GM21717 (cell line): Measurements from ENCODE around the gene FAM181A.

Source experiments
- ATAC-seq: cut with Tn5 transposase; IDR thresholded peaks from one replicate; pipeline ENCODE4 v1.9.1; 2021; ENCODE audit warnings: mild to moderate bottlenecking, moderate library complexity; ENCODE audit not compliant: unreplicated experiment

FAM181A gene

DNA sequence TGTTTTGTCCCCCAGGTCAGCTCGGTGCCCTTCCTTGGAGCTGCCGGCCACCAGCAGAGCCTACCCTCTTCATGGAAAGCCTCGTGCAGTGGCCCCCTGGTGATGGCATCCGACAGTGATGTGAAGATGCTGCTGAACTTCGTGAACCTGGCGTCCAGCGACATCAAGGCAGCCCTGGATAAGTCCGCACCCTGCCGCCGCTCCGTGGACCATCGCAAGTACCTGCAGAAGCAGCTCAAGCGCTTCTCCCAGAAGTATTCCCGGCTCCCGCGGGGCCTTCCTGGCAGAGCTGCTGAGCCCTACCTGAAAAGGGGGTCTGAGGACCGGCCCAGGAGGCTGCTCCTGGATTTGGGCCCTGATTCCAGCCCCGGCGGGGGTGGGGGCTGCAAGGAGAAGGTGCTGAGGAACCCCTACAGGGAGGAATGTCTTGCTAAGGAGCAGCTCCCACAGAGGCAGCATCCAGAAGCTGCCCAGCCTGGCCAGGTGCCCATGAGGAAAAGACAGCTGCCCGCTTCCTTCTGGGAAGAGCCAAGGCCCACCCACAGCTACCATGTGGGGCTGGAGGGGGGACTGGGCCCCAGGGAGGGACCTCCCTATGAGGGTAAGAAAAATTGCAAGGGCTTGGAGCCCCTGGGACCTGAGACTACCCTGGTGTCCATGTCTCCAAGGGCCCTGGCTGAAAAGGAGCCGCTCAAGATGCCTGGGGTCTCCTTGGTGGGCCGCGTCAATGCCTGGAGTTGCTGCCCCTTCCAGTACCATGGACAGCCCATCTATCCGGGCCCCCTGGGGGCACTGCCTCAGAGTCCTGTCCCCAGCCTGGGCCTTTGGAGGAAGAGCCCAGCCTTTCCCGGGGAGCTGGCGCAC lies 1.3 kb downstream of the FAM181A start:
- ATAC-seq: no peak

DNA sequence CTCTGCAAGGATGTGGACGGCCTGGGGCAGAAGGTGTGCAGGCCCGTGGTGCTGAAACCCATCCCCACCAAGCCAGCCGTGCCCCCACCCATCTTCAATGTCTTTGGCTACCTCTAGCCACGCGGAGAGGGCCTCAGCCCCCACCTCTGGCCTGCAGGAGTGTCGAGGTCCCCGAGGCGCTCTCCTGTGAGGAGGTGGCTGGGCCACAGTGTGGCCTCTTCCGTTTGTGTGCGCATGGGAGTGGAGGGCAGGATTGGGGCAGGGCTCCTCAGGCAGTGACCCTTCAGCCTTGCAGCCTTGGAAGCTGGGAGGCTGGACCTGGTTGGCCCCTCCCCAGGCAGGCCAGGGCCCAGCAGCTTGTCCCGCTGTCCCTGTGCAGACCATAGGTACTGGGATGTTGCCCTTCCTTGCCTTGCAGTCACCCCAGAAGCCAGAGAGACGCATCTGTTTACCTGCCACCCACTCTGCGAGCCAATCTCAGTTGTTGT lies 1.9 kb downstream of the FAM181A start:
- no peak for ATAC-seq

DNA sequence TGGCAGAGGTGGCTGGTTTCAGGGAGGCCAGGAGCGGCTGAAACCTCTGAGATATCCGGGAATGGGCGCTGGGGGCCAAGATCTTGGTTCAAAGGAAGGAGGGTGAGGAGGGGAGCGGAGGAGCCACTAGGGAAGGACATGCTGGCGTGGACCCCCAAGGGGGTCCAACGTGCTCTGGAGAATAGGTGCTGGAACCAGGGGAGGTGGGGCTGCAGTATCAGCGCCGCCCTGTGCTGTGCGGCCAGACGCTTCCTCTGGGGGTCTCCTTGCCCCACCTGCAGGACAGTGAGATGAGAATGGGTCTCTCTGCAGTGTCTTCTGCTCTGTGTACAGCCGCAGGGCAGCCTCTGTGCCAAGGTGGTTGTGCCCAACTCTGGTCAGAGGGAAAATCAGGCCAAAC lies 2.5 kb downstream of the FAM181A start:
- no peak for ATAC-seq

DNA sequence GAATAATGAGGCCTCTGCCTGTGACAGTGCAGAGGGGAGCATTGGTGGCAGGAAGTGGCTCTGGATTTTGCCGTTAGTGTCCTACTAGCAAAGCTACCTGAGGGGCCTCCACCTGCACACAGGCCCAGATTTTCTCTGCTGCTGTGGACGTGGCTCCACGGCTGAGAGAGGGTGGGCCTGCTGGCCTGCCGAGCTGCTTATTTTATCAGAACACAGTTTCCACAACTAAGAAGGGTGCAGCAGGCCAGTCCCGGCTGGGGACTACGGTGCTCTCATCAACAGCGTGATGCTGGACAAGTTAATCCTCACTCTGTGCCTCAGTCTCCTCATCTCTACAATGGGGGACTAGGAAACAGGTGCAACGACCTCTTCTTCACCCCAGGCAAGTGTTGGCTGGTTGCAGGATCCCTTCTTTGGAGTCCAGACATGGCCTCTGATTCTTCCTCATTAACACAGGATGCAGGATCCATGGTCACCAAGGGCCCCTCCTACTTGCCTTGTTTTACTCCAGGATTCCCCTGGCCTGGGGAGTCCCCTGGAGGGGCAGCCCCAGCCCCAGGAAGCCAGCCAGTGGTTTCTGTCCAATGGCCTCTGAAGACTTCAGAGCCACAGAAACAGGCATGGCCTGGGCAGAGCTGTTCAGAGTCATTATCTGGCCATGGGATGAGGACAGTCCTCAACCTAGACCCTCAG lies 3.3 kb downstream of the FAM181A start:
- no peak for ATAC-seq

DNA sequence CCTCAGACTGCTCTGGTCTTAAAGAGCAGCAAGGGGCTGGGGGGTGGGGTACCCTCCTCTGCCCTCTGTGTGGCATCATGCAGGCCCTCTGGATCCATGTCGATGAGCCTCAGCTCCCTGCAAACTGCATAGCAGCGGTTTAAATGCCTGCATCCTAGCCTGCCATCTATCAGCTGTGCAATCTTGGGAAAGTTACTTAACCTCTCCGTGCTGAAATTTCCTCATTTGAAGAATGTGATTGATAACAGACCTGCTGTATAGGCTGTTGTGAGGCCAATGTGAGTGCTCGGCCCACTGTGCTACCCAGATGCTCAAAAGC lies 3.8 kb downstream of the FAM181A start:
- no peak for ATAC-seq

DNA sequence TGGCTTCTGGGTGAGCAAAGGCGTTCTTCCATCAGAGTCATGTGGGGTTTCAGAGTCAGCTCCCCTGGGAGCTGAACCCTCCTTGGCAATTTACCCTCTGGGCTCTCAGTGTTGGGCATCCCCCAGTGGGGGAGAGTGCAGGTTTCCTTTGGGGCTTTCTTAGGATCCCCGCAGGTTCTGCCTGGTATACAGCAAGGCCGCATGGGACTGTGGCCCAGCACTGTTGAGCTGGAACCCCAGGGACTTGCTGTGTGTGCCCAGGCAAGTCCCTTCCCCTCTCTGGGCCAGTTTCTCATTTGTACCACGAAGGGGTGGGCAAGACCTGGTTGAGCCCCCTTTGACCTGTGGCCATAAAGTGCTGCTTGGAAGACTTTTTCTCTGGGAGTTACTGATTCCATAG lies 5.5 kb downstream of the FAM181A start:
- no peak for ATAC-seq

DNA sequence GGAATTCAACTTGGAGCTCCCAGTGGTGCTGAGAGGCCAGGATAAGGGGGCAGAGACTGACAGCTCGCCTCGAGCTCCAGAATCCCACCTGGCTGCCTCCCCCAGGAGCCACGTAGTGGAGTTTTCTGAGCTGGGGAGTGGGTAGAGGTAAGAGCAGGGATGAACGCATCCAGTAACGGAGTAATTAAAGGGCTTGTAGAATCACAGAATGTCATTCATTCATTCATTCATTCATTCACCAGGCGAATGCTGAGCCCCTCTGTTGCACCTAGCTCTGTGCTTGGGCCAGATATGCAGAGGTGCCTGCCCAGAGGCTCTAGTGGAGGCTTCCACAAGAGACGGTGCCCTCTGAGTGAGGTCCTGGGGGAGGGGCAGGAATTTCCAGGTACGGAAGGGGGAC lies 8.1 kb downstream of the FAM181A start:
- no peak for ATAC-seq

DNA sequence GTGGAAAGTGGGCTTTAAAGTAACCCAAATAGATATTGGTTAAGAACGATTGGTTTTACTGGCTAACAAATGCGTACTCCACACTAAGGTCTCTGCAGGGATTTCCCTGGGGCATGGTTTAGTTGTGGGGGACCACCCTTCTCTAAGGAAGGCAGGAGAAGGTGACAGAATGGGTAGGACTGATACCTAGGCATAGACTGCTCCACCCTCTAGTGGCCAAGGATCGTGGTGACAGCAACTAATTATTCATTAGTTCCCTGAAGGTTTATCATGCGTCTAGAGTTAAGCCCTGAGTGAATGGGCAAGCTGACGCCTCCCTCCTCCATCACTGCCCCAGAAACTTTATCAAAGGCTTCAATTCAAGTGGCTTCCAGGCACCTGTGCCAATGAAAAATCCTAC lies 9.1 kb downstream of the FAM181A start:
- ATAC-seq: no peak

DNA sequence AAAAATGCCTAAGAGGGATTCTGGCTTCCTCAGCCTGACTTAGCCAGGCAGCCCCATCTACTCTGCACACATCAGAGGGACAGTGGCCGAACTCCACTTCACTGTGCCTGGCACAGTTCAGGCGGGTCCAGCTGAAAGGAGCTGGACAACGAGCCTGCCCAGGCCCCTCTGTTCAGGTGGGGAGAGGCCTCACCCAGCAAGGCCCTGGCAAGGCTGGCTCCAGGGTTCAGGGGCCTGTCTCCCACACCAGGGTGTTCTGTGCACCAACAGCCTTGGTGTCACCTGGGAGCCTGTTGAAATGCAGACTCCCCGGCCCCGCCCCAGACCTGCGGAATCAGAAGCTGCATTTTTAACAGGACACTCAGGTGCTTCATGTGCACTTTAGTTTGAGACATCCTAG lies 9.8 kb downstream of the FAM181A start:
- no peak for ATAC-seq

DNA sequence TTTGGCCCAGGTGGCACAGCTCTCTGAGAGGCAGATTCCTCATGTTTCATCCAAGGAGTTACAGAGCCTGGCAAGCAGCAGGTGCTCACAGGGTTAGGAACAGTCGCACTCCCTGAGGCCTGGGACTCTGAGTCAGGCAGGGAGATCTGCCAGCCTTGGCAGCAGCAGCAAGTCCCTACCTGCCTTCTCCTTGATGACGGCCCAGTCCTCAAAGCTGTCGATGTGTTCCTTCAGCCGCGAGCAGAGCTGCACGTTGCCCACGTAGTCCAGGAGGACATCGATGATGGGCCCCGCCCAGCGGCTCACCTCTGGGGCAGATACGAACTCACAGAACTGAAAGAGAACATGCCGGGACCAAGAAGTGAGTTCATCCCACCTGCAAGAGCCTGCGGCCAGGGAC lies 10.4 kb downstream of the FAM181A start:
- no peak for ATAC-seq

DNA sequence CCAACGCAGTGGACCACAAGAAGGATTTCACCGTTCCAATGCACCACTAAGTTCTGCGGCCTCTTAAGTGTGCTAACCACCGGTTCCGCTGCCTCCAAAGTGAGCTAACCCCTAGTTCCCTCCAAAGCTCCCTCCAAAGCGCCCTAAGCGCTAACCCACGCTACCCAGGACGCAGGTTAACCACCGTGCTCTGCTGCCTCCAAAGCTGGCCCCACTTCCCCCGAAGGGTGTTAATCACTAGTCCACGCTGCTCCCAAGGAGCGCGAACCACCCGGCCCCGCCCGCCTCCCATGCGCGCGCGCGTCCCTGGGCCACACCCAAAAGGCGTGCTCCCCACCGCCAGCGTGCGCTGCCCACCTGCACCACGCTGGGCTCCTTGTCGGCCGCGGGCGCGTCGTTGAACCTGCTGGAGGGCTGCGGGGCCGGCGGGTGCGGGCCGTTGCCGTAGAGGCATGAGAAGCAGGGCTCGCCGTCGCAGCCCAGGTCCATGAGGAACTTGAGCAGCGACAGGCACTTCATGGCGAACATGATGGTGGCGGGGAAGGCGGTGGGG lies 11.7 kb downstream of the FAM181A start:
- no peak for ATAC-seq

DNA sequence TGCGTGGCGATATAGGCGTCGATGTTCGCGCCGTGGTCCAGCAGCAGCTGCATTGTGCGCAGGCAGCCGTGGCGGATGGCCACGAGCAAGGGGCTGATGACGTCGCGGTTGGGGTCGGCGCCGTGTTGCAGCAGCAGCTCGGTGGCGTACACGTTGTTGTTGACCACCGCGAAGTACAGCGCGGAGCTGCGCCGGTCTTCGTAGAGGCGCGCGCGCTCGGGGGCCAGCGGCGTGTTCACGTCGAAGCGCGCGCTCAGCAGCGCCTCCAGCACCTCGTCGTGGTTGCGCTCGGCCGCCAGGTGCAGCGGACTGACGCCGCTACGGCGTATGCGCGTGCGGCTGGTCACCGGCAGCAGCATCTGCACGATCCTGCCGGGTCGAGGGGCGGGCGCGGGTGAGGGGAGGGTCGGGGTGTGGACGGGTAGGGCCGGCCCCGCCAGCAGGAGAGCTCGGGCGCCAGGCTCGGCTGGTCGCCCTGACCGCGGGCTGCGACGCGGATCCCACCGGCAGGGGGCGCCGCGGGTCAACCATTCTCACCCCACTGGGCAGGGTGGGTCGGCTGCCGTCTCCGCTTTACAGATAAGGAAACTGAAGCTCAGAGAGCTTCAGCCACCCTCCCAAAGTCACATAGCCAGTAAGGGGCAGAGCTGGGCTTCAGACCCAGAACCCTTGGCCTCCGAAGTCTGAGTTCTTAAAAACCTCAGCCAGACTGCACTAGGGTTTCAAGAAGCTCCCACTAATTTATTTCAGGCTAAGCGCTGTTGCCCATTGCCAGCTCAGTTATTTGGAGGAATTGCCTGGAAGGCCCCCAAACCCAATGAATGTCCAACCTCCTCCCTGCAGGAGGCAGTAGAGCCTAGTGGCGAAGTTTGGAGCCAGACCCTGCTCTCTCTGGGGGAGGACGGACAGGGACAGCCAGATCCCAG lies 12.4 kb downstream of the FAM181A start:
- peak; percentile 90 for ATAC-seq

DNA sequence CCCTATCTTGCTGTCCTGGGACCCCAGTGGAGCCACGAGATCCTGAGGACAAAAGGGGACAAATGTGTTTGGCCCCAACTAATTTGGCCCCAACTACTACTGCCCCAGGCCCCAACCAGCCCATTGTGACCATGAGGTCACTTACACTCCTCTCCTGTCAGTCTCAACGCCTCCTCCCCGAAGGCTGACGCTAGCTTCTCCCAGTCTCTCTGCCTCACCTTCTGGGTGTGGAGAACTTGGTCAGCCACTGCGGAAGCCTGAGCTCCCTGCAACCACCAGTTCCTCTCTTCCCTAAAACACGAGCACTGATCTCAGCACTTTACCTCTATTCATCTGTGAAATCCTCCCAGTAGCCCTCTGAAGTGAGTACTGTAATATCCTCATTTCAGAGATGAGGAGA lies 13.3 kb downstream of the FAM181A start:
- no peak for ATAC-seq

DNA sequence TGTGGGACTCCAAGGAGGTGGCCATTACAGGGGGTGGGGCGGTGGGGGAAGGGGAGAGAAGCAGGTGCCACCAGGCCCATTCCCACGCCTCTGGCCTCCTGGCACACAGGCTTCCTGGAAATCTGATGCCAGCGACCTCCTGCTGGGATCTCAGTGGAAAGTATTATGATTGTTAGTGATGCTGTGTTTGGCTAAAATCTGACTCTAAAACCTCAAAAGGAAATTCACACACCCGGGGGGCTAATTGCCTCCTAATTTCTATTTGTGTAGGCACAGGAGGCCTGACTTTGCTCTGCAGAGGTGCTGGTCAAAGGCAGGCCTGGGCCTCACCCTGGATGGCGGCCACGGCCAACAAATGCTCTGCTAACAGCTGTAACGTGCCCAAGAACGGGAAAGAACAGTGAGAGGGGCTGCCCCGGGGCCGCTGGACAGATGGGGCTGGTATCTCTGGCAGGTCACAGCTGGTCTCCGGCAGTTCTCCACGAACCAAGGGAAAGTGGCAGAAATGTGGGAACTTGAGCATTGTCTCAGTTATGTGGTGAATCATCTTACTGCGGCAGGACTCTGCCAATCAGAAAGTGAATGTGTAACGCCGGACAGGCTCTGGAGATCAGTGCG lies 14.3 kb downstream of the FAM181A start:
- ATAC-seq: no peak

DNA sequence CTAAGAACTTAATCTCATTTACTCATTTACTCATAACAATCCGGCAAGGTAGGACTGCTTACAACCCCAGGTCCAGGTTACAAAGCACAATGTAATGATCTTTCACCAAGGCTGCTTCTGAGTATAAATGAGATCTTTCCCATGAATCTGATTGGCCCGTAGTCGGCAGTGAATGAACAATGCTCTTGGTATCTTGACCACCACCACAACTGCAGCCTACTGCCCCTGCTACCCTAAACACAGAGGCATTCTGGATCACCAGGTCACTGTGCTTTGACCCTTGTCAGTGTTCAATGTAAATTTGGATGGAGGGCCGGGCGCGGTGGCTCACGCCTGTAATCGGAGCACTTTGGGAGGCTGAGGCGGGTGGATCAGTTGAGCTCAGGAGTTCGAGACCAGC lies 15.9 kb downstream of the FAM181A start:
- ATAC-seq: no peak

DNA sequence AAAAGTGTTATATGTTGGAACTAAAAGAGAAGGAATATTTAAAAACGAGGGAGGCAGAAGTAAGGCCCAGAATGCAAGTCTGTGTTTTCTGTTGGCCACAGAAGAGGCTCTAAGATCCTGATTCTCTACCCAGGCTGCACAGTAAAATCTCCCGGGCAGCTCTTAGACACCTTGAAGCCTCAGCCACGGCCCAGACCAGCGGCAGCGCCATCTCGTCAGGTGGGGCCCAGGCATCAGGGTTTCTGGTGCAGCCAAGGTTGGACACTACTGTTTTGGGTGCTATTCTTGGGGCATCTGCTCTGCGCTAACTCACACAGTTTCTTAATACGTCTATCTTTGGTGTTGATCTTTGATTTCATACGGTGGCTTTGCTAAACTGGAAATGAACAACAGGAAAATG lies 16.8 kb downstream of the FAM181A start:
- ATAC-seq: no peak

DNA sequence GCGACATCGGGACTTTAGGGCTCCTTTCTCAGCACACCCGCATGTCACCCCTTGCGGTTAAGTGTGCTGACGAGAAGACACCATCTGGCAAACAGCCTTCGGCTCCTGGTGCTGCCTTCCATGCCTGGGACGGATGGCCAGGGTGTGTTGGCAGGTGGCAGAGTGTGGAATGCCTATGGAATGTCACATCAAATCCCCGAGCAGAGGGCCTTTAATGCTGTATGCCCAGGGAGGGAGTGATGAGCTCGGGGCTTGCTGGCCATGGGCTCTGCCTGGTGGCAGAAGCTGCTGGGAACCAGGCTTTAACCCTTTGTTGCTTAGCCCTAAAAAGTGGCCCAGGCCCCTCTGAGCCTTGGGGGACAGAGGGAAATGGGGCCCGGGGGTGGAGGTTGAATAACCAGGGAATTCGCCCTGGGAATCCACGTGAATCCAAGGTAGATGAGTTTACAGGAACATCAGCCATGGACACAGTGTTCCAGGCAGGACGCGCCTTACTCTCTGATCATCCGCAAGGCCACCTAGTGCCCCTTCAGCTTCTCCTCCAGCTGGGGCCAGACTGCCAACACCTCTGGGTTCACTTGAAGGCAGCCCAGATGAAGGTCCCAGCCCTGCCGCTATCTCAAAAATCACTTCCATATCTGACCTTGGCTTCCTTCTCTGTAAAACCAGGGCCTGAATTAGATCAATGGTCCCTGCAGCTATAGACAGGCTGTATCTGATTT lies 17.4 kb downstream of the FAM181A start:
- ATAC-seq: no peak

DNA sequence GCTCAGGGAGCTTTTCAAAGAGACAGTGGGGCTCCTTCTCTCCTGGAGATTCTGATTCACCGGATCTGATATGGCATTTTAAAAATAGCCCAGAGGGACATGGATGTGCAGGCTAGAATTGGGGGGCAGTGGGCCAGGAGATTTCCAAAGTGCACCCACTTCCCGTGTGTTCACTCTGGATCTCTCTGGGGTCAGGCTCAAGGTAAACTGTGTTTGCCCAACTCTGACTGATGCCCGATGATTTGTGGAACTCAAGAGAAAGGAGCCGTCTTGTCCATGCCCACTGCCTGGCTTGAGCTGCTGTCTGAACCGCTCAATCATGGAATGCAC lies 17.9 kb downstream of the FAM181A start:
- ATAC-seq: no peak

DNA sequence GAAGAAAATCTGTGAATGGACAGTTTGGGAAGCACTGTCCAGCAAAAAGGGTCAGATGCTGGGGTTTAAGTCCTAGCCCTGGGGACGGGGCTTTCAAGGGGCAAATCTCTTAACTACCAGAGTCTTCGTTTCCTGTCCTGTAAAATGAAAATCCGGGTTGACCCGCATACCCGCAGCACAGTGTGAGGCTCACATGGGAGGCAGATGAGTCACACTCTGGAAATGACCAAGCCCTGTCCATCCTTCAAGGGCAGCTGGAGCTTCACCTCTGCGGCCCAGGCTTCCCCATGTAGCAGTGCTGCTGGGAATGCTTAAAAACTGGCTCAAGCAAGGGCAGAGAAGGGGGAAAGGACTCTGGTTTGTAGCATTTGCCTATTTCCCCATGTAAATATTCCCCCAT lies 19.0 kb downstream of the FAM181A start:
- no peak for ATAC-seq

DNA sequence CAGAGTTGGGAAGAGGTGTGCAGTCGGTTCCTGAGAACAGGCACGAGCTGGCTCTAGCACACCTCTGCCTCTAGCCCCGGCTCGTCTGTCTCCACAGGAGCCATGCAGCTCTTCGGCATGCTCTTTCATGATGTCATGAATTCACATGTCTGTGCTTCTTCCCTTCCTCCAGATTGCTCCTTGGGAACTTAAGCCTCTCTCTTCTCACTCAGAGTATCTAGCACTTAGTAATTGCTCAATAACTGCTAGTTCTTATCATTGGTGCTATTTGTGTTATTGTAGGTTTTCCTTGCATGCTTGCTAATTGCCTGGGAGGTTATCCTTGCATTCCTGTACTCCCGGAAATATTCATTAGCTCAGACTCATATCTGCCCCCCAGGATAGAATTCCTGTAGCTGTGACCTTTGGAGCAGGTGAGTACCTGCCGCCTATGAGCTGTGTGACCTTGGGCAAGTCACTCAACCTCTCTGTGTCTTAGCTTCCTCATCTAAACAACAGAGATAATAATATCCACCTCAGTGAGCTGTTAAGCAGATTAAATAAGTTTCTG lies 19.5 kb downstream of the FAM181A start:
- ATAC-seq: no peak
